Limb (tissue), 2 donors: ENCODE data around the gene MYO10.
"Not testable (repeated sequence)": the region's sequence is repeated elsewhere in the genome, so short reads cannot be mapped to it uniquely, and the experiment has no call there.

Experiments used
- DNase-seq, 2 donors: peaks; one replicate each; pipeline ENCODE4 v3.0.0-alpha.2; 2016; ENCODE audit errors: extremely low spot score in 2 of 2

MYO10 gene

GRCh38 chr5:16936150-16936988 lies at the start of gene MYO10:
Gene MYO10, minus strand, starts transcription at chr5:16936288. Its CDS starts 480 bp downstream, at chr5:16935808.
- DNase-seq = peak; percentile 74 to 95

GRCh38 chr5:16985304-16985703 lies 49.2 kb upstream of the MYO10 start:
- DNase-seq = not testable (repeated sequence)

- DNase-seq = no peak
These were observed 47.9 kb upstream of the MYO10 start for GRCh38 chr5:16983972-16984371.

GRCh38 chr5:16983022-16983639 lies 47.0 kb upstream of the MYO10 start:
- no peak for DNase-seq

GRCh38 chr5:16981700-16982099 lies 45.6 kb upstream of the MYO10 start:
- no peak for DNase-seq

- no peak for DNase-seq
These were observed 44.9 kb upstream of the MYO10 start for GRCh38 chr5:16980983-16981382.

GRCh38 chr5:16978296-16978695 lies 42.2 kb upstream of the MYO10 start:
- DNase-seq = no peak

- DNase-seq = no peak
These were observed 40.5 kb upstream of the MYO10 start for GRCh38 chr5:16976625-16977008.

GRCh38 chr5:16975950-16976624 lies 40.0 kb upstream of the MYO10 start:
- DNase-seq = no peak

GRCh38 chr5:16974981-16975380 lies 38.9 kb upstream of the MYO10 start:
- no peak for DNase-seq

GRCh38 chr5:16970826-16971225 lies 34.7 kb upstream of the MYO10 start:
- DNase-seq = no peak

- no peak for DNase-seq
These were observed 34.2 kb upstream of the MYO10 start for GRCh38 chr5:16970260-16970659.

- DNase-seq = no peak
These were observed 29.5 kb upstream of the MYO10 start for GRCh38 chr5:16965581-16965980.

- DNase-seq = no peak
These were observed 27.7 kb upstream of the MYO10 start for GRCh38 chr5:16963821-16964220.

GRCh38 chr5:16961131-16961530 lies 25.0 kb upstream of the MYO10 start:
- no peak for DNase-seq

- no peak for DNase-seq
These were observed 21.5 kb upstream of the MYO10 start for GRCh38 chr5:16957304-16958196.

- no peak for DNase-seq
These were observed 17.6 kb upstream of the MYO10 start for GRCh38 chr5:16953729-16954128.

- DNase-seq = no peak
These were observed 17.0 kb upstream of the MYO10 start for GRCh38 chr5:16952968-16953671.

GRCh38 chr5:16946725-16947124 lies 10.6 kb upstream of the MYO10 start:
- no peak for DNase-seq

GRCh38 chr5:16944816-16945562 lies 8.9 kb upstream of the MYO10 start:
- no peak for DNase-seq
